ENCODE data around the gene CYGB.

CYGB gene

DNA sequence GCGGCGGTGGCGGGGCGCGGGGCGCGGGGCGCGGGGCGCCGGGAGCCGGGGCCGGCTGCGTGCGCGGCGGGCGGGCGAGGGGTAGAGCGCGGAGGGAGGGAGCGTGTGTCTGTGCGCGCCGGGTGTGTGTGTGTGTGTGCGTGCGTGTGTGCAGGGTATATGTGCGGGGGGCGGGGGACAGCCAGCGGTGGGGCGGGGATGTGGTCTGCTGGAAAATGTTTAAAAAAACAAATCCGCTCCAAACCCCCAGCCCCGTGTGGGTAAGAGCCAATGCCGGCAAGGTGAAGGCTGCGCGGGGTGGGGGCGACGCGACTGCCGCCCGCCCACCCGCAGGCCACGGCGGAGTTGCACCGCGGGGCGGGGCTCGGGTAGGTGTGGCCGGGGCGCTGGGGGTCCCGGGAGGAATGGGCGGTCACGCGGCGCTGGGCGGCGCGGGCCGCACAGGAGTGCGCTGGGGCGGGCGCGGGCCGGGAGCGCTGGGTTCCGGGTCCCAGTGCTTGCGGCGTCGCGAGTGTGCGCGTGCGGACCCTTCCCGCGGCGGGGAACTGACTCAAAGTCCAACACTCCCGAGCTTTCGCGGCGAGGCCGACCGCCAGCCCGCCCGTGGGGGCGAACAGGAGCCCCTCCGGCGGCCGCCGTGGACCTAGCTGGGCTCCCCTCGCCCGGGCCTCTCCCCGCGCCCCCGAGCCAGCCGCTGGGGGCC, at the start of gene CYGB:
TSS of gene CYGB (minus strand) at position 132 of the 703 bp plus-strand sequence. CDS start 167 bp downstream, outside the sequence.
- no peak for DNase-seq

DNA sequence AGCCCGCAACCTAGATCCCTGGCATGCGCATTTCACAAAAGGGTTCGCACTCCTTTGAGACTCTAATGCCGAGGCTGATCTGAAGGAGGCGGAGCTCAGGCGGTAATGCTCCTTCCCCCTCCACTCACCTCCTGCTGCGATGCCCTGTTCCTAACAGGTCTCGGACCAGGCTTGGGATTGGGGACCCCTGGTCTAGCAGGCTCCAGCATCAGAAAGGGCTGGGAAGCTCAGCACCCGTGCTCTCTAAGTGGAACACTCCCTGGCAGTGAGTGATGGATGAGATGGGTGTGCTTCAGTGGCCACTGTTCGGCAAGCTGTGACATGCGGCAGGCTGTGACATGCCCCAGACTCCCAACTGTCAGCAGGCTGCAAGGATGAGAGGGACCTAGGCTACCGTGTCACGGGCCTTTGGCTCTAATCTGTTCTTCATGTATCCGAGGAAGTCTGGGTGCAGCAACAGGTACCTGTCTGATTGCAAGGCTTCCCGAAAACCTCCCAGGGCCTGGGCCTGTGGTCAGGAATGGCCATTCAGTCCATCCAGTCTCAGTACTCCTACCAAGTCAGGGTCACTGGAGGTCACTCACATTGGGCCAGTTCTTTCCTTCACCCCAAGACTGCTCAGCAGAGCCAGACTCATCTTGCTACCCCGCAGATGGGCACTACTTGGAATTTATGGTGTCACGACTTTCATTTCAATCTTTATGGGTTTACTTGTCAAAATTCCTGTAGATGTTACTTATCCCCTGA, 49.4 kb upstream of the CYGB start:
- no peak for DNase-seq

DNA sequence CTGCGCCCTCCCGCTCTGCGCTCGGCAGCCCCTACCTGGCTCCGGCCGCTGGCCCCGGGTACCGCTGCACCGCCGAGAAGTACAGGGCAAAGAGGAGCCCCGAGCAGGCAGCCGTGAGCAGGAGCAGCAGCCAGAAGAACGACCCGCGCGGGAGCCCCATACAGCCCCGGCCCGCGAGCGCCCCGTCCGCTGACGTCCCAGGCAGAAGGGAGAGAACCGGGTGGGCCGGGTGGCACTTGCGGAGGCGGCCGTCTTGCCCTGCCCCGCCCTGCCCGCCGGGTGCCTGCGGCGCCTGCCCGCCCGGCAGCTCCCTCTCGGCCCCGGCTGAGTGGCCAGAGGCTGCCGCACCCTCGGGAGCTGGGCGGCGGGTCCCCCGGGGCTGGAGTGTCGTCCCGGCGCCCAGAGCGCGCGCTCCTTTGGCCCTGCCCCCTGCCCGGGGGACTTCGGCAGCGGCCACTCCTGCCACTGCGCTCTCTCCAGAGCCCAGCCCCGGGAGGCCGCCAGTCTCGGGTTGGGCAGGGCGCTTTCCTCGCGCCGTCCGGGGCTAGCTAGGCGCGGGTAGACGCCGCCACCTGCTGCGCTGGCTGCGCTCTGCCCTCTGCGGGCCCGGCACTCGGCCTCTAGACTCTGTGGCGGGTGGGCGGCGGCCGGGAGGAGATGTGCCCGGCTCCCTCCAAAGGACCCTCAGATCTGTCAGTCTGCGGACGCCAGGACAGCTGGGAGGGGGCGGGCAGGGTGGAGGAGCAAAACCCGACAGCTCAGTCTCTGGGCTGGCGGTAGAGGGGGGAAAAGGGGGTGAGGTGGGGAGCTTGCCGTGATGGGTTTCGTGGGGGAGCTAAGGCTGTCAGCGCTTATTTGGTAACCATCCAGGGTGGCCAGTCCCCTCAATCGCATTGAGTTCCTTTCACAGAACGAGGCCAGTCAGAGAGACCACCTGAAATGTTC, 48.4 kb upstream of the CYGB start, which contains the start of gene ST6GALNAC2:
TSS of gene ST6GALNAC2 (minus strand) at position 212 of the 945 bp plus-strand sequence. CDS start at position 160, 52 bp downstream.
- DNase-seq, result peak; percentile 16

DNA sequence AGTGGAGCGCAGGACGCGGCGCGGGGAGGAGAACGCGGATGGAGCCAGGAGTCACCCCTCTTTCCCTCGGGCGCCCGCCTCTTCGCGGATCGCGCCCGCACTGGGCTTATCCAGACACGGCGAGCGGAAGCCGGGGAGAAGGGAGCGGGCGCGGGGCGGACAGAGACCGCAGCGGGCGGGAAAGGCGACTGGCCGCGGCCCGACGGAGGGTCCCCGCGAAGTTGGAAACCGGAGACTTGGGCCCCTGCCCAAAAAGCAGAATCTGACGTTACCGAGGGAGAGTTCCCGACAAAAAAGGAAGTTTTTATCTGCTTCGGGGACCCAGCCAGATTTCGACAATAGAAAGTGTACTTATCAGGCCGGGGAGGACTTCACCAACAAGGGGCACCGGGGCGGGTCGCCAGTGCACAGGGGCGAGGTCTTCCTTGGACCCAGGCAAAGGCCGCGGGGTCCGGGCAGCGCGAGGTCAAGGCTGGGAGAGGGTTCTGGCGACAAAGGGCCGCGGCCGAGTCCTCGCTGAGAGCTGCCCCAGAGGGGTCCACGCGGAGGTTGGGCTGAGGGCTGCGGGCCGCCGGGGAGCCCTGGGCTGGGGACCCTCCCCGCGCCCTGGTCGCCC, 47.6 kb upstream of the CYGB start:
- no peak for DNase-seq

DNA sequence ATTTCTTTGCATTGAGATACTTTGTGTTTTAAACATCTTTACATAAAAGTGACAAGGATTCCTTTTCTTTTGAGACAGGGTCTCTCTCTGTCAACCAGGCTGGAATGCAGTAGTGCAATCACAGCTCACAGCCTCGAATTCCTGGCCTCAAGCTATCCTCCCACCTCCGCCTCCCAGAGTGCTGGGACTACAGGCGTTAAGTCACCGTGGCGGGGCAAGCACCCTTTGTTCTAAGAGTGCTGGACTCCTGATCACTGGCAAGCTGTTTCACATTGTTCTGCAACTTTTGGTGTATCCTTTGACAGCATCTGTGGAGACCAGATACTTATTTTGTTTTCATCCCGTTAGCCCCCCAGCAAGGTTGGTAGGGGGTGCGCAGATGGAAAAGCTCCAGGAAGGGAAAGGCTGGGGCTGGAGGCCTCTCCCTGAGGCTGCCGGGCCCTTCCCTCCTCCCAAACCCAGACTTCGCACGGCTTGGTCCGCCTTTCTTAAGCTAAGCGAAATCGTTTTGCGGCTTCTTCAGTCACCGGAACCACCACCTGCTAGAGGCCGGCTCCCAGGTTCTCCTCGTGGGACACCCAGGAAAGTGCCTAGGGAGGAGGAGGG, 47.0 kb upstream of the CYGB start:
- no peak for DNase-seq

DNA sequence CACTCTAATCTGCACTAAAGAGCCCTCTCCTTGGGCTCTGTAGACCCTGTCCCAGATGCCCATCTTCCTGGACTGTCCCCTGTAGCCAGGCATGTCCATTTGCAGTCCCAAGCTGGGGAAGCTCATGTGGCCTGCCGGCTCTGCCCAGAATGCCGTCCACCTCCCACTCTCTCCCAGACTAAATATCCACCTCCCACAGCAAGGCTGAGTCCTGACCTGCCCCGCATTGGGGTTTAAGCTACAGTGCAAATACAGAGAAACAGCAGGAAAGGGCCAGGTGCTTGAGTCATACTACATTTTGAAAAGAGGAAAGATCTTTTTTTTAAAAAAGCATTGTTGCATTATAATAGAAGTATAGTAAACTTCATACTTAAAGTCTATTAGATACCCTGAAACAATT, 45.2 kb upstream of the CYGB start:
- no peak for DNase-seq

DNA sequence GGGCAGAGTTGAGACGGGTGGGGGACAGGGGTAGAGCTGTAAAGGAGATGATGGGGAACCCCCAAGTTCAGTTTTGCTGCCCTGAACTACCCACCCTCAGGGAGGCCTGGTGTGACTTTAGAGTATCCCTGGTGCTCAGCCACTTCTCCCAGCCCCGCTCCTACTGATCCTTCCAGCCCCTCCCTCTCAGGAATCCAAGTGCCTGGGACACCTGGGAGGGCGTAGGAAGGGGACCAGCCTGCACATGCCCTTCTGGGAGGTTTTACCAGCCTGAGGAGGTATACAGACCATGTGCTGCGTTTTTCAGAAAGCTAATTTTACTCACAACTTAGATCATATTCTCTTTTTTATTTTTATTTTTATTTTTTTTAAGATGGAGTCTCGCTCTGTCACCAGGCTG, 44.0 kb upstream of the CYGB start:
- no peak for DNase-seq

DNA sequence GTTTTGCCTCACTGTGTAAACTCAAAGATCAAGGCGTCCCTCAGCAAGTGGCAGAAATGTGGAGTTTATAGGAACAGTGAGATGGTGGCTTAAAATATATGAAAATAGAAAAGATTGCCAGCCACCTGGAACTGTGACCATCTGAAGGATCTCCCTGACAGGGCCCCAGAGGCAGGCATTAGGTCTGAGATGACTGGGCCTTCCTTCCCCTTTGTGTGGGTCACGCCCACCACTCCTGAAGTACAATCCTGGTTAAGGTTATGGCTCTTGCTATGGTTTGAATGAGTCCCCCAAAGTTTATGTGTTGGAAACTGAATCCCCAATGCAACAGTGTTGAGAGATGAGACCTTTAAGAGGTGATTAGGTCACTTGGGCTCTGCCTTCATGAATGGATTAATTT, 41.8 kb upstream of the CYGB start:
- no peak for DNase-seq

DNA sequence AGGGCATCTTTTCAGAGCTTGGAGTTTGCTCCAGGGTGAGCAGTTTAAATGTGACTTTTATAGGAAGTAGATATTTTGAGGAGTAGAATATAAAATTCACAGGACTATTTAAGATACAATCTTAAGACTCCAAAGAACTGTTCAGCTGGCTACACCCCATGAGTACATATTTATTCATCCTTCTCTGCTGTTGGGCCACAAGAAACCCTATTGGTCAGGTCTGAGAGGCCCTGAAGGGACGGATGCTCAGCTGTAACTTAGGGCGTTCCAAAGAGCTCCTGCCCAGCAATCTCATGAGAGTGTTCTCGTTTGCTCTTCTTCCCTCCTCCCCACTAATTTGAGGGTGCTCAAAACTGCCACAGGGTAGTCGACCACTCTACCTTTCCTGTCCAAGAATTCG, 40.9 kb upstream of the CYGB start:
- DNase-seq, result no peak

DNA sequence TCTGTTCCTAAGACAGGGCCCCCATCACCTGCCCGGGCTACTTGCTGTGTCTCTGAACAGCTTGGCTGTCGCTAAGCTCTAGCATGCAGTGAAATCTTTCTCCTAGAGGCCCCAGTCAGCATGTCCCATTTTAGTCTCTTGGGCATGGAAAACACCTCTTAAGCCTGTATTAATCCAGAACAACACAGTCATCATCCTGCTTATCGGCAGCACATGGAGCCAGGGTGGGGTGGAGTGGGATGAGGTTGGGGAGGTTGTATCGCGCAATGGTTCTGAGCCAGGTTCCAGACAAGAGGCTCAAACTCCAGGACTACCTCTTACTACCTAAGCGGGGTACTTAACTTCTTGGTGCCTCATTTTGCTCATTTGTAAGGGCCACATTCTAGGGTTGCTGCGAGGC, 40.4 kb upstream of the CYGB start:
- DNase-seq, result no peak

DNA sequence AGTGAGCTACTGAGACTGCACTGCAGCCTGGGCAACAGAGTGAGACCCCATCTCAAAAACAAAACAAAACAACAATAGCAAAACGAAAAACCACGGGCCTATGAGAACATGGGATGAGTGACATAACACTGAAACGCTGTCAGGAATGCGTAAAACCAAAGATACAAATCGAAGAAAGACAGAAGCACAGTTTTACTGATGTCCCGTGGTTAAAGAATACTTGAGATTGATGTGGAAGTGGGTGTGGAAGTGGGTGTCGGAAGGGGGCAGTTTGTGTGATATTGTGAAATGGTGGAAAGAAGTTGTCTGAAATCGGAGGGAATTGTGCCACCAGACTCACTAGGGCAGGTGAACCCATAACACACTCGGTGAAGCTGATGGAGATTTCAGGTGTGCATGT, 38.7 kb upstream of the CYGB start:
- no peak for DNase-seq

DNA sequence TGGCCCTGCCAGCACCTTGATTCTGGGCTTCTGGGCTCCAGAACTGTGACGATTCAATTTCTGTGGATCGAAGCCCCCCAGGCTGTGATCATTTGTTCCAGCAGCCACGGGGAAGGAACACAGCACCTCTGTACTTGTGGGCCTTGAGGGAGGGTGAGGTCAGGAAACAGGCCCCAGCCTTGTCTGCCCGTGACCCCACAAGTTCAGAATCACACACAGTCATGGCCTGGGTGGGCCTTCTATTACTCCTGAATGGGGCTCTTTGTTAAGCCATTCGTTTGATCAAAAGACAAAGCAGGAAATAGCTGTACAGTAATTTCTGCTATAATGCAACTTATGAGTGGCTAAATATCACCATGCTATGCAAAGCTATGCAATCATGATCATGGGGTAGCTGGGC, 38.1 kb upstream of the CYGB start:
- DNase-seq, result no peak

DNA sequence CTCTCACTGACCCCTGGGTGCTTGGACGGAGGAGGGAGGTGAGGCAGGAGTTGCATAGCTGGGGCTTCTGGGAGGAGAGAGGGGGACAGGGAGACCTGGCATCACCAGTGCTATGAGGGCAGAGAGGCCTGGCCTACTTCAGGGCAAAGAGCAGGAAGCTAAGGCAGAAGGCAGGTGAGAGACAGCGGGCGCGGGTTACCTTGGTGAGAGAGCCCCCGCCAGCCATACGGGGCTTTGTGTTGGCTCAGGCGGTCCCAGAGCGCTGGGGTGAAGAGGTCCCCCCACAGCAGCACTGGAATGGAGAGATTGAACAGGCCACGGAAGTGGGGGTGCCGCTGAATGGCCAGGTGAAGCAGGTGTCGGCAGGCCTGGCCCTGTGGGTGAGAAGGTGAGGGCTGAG, 36.7 kb upstream of the CYGB start:
- DNase-seq, result no peak

DNA sequence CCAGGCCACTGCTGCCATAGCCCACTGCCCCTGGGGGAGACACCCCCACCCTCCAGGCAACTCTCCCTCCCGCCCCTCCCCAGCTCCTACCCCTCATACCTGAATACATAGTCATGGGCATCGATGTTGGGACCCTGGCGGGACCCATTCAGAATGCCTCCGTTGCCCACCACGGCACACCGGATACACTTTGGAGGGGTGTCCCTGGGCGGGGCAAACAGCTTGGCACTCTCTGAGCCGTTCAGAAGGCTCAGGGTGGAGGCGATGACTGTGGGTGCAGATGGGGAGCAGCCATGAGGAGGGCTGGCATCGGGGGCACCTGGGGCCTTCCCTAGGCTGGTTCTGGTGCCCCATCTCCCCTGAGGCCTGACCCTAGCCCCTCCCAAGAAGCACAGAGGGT, 35.6 kb upstream of the CYGB start:
- DNase-seq, result no peak

DNA sequence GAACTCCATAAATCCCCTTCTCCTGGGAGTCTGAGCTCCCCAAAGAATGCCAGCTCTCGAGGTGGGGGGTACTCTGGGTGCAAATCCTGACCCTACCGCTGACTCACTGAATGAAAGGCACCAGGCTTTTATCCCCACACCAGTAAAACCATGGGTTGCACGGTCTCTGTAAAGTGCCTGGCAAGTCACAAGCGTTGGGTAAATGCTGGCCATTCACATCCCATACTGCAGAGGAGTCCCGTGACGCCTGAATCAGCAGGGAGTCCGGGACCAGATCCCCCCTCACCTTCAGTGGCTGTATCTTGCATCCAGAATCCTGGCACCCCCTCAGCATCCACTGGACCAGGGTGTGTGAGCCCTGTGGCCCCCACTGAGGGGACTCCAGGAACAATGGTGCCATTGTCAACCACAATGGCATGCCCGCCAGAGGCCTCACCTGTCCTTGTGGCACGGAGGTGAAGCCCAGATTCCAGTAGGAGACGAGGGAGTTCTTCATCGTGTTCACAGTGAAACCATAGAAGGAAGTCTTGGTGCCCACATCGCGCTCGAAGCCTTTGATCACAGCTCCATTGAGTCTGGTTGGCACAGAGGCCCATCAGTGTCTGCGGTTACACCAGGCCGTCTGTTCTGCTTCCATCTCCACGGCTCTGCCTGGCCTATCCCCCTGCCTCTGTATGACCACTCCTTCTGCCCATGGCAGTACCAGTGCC, 34.8 kb upstream of the CYGB start:
- no peak for DNase-seq

DNA sequence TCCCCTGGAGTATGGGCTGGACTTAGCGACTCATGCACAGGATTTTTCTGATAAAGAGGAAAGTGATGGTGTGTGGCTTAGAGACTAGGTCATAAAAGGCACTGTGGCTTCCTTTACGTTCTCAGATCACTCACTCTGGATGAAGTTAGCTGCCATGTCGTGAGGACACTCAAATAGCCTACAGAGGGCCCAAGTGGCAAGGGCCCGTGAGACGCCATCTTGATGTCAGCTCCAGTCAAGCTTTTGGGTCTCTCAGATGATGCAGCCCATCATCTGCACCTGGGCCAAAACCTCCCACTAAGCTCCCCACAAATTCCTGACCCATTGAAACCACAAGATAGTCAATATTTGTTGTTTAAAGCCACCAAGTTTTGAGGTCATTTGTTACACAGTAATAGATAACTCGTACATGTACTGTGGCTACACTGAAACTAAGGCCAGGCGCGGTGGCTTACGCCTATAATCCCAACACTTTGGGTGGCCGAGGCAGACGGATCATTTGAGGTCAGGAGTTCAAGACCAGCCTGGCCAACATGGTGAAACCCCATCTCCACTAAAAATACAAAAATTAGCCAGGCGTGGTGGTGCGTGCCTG, 33.5 kb upstream of the CYGB start:
- DNase-seq, result no peak

DNA sequence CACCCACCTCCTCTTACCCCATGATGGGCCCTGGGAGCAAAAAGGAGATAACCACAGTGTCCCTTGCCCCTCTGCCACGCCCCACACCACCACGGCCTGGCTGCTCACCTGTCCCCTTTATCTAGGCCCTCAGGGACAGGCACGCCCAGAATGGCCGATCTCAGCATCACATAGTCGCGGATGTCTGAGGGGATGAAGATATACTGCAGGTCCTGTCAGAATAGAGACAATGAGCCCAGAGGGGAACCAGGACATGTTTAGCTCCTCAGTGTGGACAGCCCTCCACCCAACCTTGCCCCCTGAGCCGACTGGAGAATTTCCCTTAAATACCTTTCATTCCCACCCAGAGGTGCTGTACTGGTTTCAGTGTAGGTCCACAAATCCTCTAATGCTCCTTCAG, 32.9 kb upstream of the CYGB start:
- no peak for DNase-seq

DNA sequence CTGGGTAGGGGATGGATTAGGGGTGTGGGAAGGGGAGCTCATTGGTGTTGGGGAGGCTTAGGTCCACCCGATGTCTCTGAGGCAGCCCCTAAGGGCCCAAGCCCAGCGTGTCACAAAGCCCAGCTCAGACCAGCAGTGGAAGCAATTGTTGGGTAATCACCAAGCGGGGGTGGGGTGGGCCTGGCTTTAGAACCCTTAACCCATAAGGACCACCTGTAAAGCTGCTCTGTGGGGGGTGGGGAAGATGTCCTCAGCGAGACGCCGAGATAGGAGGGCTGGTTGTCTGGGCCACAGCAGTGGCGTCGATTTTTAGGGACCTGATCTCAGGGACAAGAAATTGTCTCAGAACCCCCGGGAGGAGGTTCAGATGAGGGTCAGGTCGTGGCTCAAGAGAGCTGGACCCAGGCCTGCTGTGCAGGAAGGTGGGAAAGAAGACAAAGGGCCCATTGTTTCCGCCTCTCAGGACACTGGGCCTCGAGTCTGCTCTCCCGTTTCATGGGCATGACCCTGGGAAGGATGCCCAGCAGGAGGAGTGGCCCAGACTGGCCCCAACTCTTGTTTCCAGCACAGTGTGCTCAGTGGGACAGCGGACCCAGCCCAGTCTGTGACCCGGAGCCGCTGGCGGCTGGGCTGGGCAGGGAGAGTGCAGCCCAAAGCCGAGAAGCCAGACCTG, 32.2 kb upstream of the CYGB start:
- DNase-seq, result no peak

DNA sequence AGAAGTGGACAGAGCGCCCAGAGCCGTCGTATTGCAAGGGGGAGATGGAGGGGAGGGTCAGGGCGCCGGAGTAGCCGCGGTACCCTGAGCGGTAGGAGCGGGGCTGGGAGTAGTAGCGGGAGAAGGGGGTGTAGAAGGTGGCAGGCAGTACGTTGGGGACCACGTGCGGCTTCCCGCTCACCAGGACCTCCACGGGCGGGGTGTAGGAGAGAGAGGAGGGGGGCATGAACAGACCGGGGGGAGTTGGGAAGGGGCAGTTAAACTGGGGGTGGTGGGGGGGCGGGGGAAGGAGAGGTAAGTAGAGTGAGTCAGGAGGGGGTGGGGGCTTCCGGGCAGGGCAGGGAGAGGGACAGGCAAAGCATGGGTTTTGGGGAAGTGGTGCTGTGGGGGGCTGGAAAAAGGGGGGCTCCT, 31.3 kb upstream of the CYGB start:
- no peak for DNase-seq

DNA sequence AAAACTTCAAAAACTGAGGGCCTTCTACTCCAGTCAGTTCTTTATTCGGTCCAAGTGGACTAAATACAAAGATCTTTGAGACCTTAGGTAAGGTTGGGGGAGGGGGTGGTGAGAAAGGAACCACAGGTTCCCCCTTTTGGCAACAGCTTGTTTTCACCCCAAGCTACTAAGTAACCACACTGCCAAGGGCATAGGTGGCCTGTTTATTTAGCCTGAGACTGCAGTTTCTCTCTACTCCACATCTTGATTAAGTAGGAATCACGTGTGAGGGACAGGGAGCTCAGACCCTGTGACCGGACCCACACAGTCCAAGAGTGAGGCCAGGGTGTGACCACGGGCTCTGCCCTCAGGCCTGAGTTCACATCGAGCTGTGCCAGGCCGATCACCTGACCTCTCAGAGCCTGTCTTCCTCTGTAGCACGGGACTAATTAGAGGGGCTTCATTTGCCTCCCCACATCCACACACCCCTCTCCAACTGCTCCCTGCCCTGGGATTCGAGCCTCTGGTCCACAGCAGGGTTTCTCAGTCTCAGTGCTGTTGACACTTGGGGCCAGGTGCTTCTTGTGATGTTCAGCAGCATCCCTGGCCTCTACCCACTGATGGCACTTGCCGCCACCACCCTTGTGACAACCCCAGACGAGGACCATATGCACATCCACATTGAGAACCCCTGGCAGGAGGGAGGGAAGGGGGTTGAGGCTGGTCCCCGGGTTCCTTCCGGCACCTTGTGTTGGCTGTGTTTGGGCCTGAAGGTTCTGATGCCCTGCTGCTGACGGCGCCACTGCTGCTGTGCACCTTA, 30.3 kb upstream of the CYGB start:
- no peak for DNase-seq
